Measurements from ENCODE around the gene C16orf90.

GRCh38 chr16:3467182-3467581 is 28.1 kb downstream of the C16orf90 start:
- TF ChIP-seq, protein P1, sequence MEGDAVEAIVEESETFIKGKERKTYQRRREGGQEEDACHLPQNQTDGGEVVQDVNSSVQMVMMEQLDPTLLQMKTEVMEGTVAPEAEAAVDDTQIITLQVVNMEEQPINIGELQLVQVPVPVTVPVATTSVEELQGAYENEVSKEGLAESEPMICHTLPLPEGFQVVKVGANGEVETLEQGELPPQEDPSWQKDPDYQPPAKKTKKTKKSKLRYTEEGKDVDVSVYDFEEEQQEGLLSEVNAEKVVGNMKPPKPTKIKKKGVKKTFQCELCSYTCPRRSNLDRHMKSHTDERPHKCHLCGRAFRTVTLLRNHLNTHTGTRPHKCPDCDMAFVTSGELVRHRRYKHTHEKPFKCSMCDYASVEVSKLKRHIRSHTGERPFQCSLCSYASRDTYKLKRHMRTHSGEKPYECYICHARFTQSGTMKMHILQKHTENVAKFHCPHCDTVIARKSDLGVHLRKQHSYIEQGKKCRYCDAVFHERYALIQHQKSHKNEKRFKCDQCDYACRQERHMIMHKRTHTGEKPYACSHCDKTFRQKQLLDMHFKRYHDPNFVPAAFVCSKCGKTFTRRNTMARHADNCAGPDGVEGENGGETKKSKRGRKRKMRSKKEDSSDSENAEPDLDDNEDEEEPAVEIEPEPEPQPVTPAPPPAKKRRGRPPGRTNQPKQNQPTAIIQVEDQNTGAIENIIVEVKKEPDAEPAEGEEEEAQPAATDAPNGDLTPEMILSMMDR (IDR thresholded peaks at IDR 0.05; ENCODE audit: poor library complexity): no peak
- TF ChIP-seq EZH2phosphoT487 (IDR thresholded peaks at IDR 0.05; ENCODE audit: low read depth, severe bottlenecking, unreplicated experiment) (no peak), EZH2 (IDR thresholded peaks at IDR 0.05; ENCODE audit: borderline replicate concordance) (no peak)
